GM21576 (cell line): ENCODE results near the gene CCDC171.
A peak's percentile ranks its signal among the peaks of the same experiment; 100 is the strongest.
"Not testable (repeated sequence)": the region's sequence is repeated elsewhere in the genome, so short reads cannot be mapped to it uniquely, and the experiment has no call there.

ENCODE experiments used
- ATAC-seq: cut with Tn5 transposase; IDR thresholded peaks from one replicate; pipeline ENCODE4 v1.9.1; 2021; ENCODE audit warnings: mild to moderate bottlenecking, moderate library complexity; ENCODE audit not compliant: unreplicated experiment

Gene CCDC171

DNA sequence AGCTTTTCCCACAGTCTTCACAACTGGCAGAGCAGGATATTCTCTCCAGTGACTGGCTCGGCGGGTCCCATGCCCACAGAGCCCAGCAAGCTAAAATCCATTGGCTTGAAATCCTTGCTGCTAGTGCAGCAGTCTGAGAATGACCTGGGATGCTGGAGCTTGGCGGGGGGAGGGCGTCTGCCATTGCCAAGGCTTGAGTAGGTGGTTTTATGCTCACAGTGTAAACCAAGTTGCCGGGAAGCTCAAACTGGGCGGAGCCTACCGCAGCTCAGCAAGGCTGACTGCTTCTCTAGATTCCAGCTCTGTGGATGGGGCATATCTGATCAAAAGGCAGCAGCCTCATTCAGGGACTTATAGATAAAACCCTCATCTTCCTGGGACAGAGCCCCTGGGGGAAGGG lies 194.1 kb downstream of the CCDC171 start:
- no peak for ATAC-seq

DNA sequence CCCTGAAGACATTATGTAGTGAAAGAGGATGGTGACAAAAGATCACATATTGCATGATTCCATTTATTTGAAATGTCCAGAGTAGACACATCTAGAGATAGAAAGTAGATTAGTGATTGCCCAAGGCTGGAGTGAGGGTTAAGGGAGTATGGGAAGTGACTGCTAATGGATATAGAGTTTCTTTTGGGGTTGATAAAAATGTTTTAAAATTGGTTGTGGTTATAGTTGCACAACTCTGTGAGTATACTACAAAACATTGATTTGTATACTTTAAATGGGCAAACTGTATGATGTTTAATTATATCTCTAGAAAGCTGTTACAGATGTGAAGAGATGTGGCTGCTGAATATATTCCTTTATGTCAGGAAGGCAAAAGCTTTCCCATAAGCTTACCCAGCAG lies 202.8 kb downstream of the CCDC171 start:
- ATAC-seq = no peak

DNA sequence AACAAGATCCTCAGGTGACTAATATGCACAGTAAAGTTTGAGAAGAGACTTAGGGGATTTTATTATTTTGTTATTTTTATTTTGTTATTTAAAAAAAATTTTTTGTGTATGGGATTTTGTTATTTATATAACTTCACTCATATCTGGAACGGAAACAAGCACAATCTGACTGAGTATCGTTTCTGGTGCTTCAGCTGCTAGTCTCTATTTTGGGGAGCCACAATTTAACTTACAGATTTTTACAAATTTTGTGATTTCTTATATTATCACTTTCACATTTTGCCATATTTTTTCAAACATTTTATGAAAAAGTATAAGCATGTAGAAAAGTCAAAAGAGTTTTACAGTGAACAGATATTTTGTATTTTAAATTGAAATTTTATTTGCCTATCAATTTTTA lies 208.7 kb downstream of the CCDC171 start:
- no peak for ATAC-seq

DNA sequence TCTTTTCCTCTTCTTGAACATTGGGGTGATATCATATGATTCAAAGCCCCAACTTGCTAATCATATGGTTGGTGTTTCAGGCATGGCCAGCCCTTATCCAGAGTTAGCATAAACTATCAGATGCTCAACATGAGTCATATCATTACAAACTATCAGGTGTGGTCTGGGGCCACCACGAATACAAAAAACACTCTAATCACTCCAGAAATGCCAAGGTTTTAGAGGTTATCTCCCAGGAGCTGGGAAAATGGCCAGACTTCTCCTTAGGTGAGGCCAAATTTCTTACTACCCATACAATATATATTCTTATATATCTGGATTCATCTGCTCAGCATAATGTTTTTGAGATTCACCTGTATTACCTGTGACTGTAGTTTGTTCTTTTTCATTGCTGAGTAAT lies 210.5 kb downstream of the CCDC171 start:
- ATAC-seq = no peak

DNA sequence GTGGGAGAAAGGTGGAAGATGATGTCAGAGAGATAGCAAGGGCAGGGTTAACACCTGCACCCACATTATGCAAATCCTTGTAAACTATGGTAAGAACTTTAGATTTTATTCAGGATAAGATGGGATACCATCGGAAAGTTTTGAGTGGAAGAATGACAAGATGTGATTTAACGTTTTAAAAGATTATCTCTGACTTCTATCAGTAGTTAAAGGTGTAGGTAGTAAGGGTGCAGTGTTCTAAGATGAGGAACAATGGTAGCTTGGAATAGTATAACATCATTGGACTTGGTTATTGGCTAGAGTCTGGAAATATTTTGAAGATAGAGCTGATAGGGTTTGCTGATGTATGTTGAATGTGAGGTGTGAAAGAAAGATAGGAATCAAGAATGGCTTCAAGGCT lies 211.3 kb downstream of the CCDC171 start:
- no peak for ATAC-seq

GRCh38 chr9:15769547-15769946 lies 216.7 kb downstream of the CCDC171 start:
- ATAC-seq = no peak

DNA sequence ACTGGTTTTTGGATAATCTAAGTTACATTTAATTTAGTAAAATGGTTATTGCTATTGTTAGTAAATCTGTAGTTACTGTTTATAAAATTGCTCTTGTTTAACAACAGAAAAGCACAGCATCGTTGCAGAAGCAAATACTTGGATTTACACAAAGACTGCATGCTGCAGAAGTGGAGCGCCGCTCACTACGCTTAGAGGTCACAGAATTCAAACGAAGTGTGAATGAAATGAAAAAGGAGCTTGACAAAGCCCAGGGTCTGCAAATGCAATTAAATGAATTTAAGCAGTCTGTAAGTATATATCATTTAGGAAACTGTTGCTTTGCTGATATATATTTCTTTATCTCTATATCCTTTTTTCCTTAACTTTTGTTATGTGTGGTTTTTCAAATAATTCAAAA lies 226.0 kb downstream of the CCDC171 start:
- ATAC-seq = no peak

DNA sequence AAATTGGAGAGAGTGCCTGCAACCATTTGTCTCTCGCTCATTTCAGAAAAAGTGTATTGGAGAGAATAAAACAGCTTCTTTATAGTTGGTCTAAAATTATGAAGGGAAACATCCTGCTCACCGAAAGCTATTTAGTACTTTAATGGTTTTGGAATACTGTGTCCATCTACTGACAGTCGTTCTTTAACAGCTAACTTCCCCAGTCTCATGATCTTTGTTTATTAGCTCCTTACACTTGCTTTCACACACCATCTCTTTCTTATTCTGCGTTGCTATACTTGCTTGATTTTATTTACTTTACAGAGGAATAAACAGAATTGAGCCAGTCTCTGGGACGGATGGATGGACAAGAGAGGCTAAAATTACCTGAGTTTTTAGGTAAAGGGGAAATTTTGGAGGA lies 229.3 kb downstream of the CCDC171 start:
- no peak for ATAC-seq

DNA sequence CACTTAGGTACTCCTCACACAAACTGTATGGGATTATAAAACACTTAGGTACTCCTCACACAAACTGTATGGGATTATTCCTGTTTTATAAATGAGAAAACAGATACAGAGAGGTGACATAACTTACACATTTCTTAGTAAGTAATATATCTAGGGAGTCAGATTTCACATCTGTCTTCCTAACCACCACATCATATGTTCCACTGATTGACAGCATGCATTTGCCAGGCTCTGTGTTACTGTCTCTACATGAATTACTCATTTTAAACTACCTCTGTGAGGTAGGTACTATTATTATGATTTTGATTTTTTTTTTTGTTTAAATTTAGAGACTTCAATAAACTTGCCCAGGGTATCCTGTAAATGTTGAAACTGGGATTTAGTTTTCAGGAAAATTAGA lies 232.7 kb downstream of the CCDC171 start:
- no peak for ATAC-seq

GRCh38 chr9:15786616-15787015 lies 233.8 kb downstream of the CCDC171 start:
- no peak for ATAC-seq

DNA sequence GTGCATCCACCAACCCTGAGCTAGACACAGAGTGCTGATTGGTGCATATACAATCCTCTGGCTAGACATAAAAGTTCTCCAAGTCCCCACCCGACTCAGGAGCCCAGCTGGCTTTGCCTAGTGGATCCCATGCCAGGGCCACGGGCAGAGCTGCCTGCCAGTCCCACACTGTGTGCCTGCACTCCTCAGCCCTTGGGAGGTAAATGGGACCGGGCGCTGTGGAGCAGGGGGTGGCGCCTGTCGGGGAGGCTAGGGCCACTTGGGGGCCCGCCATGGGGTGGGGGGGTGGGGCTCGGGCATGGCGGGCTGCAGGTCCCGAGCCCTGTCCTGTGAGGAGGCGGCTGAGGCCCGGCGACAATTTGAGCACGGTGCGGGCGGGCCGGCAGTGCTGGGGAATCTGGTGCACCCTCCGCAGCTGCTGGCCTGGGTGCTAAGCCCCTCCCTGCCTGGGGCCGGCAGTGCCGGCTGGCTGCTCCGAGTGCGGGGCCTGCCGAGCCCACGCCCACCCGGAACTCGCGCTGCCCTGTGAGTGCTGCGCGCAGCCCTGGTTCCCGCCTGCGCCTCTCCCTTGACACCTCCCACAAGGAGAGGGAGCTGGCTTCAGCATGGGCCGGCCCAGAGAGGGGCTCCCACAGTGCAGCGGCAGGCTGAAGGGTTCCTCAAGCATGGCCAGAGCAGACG lies 257.5 kb downstream of the CCDC171 start:
- ATAC-seq = not testable (repeated sequence)

- no peak for ATAC-seq
These were observed 260.2 kb downstream of the CCDC171 start for GRCh38 chr9:15813076-15813475.

DNA sequence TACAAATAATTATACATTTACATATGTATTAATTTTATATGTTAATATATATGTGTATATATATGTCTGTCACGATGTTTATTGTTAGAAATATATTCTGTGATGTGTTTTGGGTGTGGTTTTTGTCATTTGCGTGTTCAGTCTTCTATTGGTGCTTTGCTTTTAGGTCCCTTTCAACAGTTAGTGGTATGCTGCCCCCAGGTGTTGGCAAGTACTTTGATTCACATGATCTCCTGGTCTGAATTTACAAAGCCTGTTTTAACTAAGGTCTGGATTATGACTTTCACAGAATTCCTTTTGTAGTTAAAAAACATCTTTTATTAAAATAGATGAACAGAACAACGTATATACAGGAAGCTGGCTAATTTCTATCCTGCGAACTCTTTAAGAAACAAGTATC lies 271.5 kb downstream of the CCDC171 start:
- no peak for ATAC-seq

GRCh38 chr9:15831384-15831783 lies 278.5 kb downstream of the CCDC171 start:
- no peak for ATAC-seq

DNA sequence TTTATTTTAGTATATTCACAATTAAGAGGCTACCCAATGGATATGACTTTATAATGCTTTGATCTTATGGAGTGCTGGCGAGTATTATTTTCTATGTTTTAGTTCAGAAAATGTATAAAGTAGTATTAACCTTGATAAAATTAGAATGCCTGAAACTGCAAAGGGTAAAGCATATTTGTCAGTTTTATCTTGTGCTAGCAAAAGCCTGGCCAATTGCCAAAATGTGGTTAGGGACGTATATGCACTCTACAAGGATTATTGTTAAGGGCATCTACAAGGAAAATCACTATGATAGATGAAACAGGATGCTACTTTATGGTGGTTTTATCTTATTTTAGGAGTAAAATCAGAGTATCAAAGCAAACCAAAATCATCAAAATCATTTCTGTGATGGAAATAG lies 281.7 kb downstream of the CCDC171 start:
- ATAC-seq = no peak

DNA sequence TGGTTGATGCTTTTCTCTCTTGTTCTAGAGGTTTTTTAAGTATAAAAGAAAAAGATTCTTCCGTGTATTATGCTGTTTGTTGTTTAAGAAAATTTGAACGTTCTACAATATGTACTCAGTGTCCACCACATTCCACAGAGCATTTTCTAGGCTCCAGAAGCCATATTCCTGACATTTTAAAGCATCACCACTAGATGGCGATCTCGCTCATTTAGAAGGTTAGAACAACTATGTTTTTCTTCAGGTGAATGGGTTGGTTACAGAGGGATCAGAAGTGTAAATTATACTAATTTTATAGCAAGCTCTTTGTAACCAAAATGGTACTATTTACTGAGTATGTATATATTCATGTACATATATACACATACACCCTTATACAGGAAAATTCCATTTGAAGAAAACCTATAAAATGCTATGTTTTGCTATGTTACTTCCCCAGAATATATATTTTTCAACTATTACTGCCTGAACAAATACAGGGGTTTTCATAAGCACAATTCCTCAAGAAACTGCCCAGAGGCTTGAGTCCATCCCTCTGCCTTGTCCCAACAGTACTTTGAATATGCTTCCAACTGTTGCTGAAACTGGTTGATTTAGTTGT lies 284.3 kb downstream of the CCDC171 start:
- ATAC-seq = peak; percentile 87

- no peak for ATAC-seq
These were observed 289.2 kb downstream of the CCDC171 start for GRCh38 chr9:15842051-15842450.

GRCh38 chr9:15843316-15843715 lies 290.5 kb downstream of the CCDC171 start:
- ATAC-seq = no peak

GRCh38 chr9:15843931-15844330 lies 291.1 kb downstream of the CCDC171 start:
- no peak for ATAC-seq

DNA sequence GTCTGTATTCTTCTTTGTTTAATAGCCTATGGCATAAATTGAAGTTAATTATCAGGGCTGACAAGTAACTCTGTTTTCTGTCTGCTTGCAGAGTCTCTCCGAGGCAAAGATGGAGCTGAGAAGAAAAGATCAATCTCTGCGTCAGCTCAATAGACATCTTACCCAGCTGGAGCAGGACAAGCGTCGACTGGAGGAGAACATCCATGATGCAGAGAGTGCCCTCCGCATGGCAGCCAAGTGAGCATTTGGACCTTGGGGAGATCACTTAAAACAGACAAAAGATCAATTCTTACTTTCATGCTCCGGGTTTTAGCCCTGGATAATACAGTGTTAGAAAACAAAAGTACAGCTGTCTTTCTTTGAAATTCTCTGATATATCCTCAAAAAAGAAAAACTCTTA lies 293.8 kb downstream of the CCDC171 start:
- ATAC-seq = no peak

GRCh38 chr9:15849871-15850270 lies 297.0 kb downstream of the CCDC171 start:
- no peak for ATAC-seq

DNA sequence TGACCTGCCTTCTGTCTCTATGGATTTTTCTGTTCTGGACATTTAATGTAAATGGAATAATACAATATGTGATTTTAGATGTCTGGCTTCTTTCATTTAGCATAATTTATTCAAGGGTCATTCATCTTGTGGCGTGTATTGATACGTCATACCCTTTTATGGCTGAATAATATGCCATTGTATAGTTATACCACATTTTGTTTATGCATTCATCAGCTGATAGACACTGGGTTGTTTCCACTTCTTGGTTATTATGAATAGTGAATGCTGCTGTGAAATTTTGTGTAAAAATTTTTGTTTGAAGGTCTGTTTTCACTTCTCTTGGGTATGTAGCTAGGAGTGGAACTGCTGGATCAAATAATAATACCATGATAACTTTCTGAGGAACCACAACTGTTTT lies 298.9 kb downstream of the CCDC171 start:
- no peak for ATAC-seq

DNA sequence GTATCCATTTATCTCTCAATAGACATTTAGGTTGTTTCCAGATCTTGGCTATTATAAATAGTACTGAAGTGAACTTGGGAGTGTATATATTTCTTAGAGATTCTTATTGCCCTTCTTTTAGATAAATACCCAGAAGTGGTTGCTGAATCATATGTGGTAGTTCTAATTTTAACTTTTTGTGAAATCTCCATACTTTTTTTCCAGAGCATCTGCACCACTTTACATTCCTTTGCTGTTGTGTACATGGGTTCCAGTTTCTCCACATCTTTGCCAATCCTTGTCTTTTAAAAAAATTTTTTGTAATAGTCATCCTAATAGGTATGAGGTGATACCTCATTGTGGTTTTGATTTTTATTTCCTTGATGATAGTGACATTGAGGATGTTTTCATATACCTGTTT lies 303.7 kb downstream of the CCDC171 start:
- no peak for ATAC-seq
